HL-60 (cell line): ENCODE measurements around the gene CHMP5.

ENCODE experiments used
- GABPA ChIP-seq: IDR thresholded peaks from 2 replicates; pipeline ENCODE4 v1.6.1; 2012; ENCODE audit warnings: low read depth
- POLR2AphosphoS5 ChIP-seq: IDR thresholded peaks from 2 replicates; pipeline ENCODE4 v1.6.1; 2012; ENCODE audit warnings: low read depth
- SPI1 ChIP-seq: IDR thresholded peaks from 2 replicates; pipeline ENCODE4 v1.6.1; 2012; ENCODE audit warnings: low read depth, mild to moderate bottlenecking, borderline replicate concordance
- TF ChIP-seq, protein P1 (sequence below): IDR thresholded peaks from one replicate; pipeline ENCODE4 v1.5.1; 2011; ENCODE audit warnings: low read length, control low read depth, inconsistent platforms; ENCODE audit not compliant: insufficient read depth
- TF ChIP-seq, protein P2 (sequence below): IDR thresholded peaks from 2 replicates; pipeline ENCODE4 v1.6.1; 2012; ENCODE audit warnings: low read depth; ENCODE audit not compliant: insufficient replicate concordance

DNA sequence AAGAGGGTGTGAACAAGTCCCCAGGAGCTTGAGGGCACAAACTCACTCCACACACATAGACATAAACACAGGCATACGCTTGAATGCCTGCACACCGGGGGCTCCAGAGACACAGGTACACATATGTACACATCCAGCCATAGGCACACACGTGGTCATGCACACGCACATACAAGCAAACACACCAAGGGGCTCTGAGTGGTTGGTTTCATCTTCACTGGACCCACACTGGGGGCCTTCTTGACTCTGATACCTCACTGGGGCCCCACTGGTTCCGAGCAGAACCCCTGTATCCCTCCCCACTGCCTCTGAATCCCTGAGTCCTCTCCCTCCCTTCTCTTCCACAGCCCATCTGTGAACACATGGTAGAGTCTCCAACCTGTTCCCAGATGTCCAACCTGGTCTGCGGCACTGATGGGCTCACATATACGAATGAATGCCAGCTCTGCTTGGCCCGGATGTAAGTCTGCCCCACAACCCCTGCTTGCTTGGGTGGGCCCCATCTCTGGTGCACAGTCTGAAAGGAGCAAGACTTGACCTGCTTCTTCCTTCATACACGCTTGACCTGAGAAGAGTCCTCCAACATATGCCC lies 18.5 kb upstream of the CHMP5 start:
- TF ChIP-seq, protein P1, sequence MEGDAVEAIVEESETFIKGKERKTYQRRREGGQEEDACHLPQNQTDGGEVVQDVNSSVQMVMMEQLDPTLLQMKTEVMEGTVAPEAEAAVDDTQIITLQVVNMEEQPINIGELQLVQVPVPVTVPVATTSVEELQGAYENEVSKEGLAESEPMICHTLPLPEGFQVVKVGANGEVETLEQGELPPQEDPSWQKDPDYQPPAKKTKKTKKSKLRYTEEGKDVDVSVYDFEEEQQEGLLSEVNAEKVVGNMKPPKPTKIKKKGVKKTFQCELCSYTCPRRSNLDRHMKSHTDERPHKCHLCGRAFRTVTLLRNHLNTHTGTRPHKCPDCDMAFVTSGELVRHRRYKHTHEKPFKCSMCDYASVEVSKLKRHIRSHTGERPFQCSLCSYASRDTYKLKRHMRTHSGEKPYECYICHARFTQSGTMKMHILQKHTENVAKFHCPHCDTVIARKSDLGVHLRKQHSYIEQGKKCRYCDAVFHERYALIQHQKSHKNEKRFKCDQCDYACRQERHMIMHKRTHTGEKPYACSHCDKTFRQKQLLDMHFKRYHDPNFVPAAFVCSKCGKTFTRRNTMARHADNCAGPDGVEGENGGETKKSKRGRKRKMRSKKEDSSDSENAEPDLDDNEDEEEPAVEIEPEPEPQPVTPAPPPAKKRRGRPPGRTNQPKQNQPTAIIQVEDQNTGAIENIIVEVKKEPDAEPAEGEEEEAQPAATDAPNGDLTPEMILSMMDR, result no peak
- TF ChIP-seq POLR2AphosphoS5 (no peak), SPI1 (no peak), GABPA (no peak)
- TF ChIP-seq, protein P2, sequence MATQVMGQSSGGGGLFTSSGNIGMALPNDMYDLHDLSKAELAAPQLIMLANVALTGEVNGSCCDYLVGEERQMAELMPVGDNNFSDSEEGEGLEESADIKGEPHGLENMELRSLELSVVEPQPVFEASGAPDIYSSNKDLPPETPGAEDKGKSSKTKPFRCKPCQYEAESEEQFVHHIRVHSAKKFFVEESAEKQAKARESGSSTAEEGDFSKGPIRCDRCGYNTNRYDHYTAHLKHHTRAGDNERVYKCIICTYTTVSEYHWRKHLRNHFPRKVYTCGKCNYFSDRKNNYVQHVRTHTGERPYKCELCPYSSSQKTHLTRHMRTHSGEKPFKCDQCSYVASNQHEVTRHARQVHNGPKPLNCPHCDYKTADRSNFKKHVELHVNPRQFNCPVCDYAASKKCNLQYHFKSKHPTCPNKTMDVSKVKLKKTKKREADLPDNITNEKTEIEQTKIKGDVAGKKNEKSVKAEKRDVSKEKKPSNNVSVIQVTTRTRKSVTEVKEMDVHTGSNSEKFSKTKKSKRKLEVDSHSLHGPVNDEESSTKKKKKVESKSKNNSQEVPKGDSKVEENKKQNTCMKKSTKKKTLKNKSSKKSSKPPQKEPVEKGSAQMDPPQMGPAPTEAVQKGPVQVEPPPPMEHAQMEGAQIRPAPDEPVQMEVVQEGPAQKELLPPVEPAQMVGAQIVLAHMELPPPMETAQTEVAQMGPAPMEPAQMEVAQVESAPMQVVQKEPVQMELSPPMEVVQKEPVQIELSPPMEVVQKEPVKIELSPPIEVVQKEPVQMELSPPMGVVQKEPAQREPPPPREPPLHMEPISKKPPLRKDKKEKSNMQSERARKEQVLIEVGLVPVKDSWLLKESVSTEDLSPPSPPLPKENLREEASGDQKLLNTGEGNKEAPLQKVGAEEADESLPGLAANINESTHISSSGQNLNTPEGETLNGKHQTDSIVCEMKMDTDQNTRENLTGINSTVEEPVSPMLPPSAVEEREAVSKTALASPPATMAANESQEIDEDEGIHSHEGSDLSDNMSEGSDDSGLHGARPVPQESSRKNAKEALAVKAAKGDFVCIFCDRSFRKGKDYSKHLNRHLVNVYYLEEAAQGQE, result no peak
